ENCODE results near the gene PRR15L.
"Not testable (repeated sequence)": the region's sequence is repeated elsewhere in the genome, so short reads cannot be mapped to it uniquely, and the experiment has no call there.

Gene PRR15L

DNA sequence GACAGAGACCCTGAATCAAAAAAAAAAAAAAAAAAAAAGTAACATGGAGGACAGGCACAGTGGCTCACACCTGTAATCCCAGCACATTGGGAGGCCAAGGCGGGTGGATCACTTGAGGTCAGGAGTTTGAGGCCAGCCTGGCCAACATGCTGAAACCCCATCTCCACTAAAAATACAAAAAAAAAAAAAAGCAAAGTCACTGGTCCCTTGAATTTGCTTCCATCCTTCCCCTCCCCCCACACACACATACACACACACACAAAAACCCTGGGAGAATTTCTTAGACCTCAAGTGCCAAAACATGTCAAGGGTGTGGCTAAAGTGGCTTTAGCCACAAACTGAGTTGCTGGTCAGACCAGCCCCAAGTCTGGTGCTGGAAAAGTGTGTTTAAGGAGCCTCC lies 30.8 kb upstream of the PRR15L start:
- DNase-seq (ENCODE audit: low read depth in 3 of 3) = not testable (repeated sequence)

DNA sequence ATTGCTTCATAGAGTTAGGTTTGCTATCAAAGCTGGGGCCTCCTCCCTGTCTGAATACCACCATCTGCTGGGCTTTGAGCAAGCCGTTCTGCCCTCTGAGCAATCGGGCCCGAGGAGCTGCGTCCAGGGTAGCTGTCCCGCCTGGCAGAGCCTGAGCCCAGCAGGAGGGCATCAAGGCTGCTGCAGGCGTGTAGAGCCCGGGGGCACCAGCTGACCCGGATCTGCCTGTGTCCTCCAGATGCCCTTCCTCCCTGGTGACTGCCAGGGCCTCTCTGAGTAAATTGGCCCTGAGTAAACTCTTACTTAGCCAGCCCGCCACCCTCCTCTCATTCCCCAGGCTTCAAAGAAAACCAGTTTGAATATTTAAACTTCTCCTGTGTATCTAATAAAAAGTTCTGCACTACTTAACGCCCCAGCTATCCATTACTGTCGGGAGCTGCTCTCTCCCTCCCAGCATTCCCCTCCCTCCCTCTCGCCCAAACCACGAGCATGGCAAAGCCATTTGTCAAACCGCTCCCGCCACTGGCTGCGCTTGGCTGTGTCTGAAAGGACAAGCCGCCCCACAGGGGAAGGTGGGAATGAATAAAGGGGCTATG lies 29.7 kb upstream of the PRR15L start:
- DNase-seq (ENCODE audit: low read depth in 3 of 3) = no peak

DNA sequence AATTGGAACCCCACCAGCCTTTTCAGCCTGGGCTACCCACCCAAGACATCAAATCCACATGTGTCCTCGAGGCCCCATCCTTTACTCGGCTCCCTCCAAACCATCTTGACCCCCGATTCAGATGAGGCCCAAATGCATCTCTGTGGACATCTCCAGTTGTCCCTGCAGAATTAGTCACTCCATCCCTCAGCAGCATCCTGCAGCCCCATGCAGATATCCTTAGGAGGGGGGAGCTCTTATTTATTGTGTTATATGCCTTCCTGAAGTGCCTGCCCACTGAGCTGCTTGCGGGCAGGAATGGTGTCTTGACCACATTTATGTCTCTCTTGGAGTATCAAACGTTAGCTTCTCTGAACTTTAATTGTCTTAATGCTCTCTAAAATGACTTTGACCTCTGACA lies 28.8 kb upstream of the PRR15L start:
- no peak for DNase-seq (ENCODE audit: low read depth in 3 of 3)

DNA sequence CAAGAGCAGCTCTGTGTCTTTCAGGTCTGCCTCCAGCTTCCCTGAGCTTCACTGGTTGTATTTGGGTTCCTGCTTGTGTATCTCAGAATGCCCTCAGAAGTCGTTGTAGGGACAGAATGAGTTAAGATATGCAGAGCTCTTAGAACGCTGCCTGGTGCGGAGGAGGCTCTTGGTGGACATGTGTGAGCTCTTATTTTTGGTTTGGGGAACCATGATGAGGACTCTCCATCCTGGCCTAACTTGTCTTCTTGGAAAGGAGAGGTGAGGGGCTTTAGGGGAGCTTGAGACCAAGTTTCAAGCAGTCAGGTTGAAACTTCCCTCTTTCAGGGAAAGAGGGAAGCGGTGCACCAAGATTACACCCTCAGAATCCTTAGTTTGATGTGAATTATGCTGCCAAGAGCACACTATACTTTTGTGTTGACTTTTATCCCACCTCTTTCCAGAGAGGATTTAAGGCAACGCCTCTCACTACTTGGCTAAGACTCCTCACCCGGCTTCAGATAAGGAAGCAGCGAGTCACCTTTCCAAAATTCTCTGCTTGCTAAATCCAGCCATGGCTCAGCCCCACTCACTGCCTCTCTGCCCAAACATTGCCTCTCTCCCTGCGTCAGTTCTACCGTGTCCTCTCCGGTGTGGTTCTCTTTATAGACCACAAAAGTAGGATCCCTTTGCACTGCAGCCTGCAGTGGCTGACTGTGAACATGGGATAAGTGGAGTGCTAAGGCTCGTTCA lies 26.0 kb upstream of the PRR15L start:
- DNase-seq (ENCODE audit: low read depth in 3 of 3) = no peak

DNA sequence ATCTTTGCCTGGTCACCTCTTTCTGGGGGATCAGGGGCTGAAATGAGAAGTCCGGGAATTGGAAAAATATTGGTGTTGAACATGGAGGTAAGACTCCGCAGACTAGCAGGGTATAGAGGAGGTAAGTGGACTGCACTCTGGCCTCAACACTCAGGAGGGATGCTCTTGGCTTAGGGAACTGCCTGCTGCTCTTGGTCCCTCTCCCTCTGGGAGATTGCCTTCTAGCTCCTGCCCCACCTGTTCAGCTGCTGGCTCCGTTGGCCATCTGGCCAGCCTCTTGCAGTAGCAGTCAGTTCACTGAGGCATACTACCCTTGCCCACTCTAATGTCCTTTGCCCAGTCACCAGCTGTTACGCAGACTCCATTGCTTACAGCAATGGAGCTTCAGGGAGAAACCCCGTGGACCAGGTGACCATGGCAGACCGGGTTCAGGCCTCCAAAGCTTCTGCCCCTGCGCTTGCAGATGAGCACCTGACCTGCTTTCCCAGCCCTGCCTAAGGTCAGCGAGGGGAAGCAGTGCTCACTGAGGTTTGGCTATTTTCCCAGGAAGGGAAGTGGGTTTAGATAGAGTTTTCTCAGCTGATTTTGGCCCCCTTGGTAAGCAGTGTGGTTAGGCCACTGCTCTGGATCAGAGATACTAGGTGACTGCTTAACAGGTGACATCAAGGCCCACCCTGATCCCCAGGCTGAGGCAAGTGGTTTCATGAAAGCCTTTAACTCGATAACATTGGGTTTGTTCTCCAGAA lies 25.1 kb upstream of the PRR15L start:
- no peak for DNase-seq (ENCODE audit: low read depth in 3 of 3)

DNA sequence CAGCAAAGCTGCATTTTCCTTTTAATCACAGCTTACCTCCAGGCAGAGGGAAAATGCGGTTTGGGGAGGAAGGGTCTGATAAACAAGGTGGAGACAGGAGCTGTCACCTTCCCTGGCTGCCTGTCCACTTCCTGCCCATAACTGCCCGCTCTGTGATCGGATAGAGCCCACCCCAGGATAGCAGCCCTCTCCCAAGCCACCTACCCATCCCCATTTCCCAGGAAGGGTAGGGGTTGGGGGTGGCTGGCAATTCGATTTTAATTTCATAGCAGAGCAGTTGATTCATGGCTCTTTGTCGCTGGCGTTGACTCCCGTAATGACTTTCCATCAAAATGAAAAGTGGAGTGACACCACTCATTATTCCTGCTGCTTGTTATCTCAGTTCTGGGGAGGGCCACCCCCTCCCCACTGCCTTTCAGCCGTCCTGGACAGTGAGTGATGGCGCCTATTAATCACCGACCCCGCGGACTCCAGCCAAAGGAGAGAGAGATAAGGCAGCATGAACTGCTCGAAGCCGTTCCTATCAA lies 24.5 kb upstream of the PRR15L start:
- no peak for DNase-seq (ENCODE audit: low read depth in 3 of 3)

DNA sequence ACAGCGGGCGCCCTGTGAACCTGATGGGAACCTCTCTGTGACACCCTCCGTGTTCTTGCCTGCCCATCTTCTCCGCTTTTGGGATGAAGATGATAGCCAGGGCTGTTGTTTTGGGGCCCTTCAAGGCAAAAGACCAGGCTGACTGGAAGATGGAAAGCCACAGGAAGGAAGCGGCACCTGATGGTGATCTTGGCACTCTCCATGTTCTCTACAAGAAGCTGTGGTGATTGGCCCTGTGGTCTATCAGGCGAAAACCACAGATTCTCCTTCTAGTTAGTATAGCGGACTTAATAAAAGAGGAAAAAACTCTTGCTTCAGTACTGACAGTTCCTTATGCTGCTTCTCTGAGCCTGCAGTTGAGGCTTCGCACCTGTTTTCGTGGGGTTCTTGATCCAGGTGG lies 23.8 kb upstream of the PRR15L start:
- no peak for DNase-seq (ENCODE audit: low read depth in 3 of 3)

DNA sequence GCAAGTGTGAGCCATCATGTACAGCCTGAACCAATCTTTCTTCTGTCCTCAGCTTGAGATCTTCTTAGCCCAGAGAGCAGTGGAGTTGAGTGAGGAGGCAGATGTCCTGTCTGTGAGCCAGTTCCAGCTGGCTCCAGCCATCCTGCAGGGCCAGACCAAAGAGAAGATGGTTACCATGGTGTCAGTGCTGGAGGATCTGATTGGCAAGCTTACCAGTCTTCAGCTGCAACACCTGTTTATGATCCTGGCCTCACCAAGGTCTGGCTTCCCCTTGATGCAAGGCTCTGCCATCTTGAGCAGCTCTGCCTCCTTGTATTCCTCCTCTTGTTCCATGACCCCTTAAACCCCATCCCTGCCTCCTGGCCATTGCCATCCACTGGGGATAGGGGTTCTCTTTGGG lies 22.9 kb upstream of the PRR15L start:
- no peak for DNase-seq (ENCODE audit: low read depth in 3 of 3)

DNA sequence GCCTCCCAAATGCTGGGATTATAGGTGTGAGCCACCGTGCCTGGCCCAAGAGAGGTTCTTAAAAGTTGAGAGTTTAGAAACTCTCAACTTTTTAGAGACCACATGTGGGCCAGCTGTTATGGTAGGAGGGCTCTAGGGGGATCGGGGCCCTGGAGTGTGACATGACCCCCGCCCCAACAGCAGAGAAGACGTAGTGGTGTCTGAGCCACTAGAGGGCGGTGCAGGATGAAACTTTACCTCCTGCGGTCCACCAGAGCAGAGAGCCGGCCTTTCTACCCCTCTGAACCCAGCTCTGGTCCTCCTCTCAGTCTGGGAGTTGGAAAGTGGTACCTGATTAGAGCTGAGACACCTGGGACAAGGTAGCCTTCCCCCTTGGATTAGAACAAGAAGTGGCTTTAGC lies 20.6 kb upstream of the PRR15L start:
- DNase-seq (ENCODE audit: low read depth in 3 of 3) = peak in 1 of 3 experiments; percentile 18

DNA sequence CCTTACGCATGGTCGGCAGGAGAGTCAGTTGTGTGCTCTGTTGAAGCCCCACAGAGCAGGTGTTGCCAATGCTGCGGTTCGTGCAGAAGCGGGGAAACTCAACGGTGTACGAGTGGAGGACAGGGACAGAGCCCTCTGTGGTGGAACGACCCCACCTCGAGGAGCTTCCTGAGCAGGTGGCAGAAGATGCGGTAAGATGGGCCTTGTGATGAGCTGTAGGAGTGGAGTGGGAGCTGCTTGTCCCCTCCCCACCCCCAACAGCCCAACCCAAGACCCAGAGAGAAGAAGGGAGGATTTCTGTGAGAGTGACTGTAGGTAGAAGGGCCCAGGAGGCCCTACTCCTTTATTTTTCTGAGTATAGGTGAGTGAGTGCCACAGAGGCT lies 18.1 kb upstream of the PRR15L start:
- no peak for DNase-seq (ENCODE audit: low read depth in 3 of 3)

DNA sequence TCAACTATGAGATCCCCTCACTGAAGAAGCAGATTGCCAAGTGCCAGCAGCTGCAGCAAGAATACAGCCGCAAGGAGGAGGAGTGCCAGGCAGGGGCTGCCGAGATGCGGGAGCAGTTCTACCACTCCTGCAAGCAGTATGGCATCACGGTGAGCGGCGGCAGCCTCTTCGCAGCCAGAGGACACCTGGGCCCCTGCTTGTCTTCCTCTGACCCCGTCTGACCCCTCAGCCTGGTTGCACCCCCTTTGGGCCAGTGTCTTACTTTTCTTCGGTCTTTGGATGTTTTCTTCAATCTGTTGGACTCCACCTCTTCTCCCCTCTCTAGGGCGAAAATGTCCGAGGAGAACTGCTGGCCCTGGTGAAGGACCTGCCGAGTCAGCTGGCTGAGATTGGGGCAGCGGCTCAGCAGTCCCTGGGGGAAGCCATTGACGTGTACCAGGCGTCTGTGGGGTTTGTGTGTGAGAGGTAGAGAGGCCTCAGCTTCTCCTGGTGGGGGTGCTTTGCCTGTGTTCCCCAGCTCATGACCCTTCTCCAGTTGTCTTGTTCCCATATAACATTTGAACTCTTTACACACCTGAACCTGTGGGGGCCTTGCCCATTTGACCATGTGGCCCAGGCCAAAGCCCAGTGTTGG lies 17.6 kb upstream of the PRR15L start:
- DNase-seq (ENCODE audit: low read depth in 3 of 3) = no peak

DNA sequence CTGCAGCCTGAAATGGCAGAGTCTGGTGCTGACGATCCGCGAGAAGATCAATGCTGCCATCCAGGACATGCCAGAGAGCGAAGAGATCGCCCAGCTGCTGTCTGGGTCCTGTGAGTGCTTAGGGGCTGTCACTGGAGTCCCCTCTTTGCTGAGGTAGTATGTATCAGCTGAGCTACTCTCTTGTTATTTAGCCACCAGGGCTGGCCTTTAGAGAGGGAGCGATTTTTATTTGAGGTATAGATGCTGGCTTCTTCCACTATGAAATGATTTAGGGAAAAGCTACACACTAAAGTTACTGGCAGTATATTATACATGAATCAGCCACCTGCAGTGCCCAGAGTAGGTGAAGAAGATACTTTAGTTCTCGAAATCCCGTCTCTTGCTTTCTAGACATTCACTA lies 15.9 kb upstream of the PRR15L start:
- no peak for DNase-seq (ENCODE audit: low read depth in 3 of 3)

DNA sequence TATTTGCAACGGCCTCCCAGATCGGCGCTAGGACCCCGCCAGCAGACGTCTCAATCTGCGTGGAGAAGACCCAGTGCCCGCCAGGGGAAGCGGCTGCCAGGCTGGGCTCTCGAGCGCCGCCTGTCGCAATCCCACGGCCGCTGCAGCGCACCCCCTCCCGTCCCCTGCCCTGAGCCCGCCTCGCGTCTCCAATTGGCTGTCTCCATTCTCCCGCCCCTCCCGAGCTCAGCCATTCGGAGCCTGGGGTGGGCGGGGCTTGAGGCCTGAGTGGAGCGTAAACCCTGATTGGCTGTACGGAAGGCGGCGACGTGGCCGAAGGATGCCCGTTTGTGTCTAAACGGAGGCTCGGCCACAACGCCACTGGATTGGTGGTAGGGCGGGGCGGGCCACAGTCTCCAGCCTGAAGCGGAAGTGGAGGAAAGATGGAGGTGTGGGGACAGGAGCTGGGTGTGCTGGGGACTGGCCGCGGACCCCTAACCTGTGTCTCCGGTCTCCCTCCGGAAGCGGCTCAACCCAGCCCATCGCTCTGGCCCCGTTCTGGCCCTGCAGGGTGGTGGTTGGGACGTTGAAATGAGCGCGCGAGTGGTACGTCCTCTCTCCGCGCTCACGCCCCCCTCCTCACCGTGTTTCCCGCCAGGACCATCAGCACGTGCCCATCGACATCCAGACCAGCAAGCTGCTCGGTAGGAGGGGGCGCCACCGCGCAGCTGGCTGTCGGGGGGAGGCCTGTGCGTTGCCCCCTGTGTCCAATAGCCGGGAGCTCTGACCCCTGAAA lies 13.2 kb upstream of the PRR15L start, which contains the start of gene CDK5RAP3:
Gene CDK5RAP3, plus strand, starts transcription at position 389 of the 775 bp plus-strand sequence. Its CDS starts 34 bp downstream, at position 423.
- peak; percentile 97 to 98 (median 98) for DNase-seq (ENCODE audit: low read depth in 3 of 3)

DNA sequence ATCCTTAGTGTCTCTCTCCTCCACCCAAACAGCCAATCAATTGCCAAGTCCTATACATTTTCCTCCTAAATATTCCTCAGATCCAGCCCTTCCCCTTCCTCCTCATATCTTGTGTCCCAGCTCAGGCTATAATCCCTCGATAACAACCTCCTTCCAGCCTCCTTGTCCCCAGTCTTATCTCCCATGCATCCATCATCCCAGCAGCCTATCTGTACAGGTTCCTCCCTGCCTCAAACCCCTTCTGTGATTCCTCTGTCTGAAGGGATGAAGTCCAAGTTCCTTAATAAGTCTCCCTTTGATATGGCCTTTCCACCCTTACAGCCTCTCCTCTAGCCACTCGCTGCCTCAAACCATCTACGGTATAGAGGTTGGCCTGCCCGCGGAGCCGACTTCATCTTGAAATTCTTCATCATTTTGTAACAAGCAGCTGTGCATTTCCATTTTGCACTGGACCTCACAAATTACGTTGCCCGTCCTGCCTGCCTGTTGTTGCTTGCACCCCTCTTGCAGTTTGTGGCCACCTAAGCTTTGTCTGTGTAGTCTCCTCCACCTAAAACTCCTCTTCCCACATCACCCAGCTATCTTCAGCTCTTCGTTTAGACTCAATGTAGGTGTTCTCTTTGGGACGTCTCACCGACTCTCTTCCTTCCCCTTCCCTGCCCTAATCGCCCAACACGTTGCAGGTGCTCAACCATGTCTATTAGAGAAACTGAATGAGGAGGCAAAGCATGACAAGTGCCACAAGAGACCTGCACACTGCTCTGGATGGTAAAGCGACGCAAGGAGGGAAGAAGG lies 12.4 kb upstream of the PRR15L start:
- DNase-seq (ENCODE audit: low read depth in 3 of 3) = no peak

DNA sequence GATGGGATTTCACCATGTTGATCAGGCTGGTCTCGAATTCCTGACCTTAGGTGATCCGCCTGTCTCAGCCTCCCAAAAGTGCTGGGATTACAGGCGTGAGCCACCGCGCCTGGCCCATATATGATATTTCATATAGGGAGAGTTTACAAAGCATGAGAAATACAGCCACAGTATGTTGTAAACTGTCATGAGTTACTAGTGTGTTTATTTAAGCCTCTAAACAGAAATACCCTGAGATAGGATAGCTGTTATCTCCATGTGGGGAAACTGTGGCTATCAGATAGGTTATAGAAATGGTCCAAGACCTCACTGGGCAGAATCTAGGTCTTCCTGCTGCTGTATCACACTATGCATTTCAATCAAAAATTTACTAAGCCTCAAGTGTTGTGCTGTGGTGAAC lies 11.2 kb upstream of the PRR15L start:
- DNase-seq (ENCODE audit: low read depth in 3 of 3) = no peak

DNA sequence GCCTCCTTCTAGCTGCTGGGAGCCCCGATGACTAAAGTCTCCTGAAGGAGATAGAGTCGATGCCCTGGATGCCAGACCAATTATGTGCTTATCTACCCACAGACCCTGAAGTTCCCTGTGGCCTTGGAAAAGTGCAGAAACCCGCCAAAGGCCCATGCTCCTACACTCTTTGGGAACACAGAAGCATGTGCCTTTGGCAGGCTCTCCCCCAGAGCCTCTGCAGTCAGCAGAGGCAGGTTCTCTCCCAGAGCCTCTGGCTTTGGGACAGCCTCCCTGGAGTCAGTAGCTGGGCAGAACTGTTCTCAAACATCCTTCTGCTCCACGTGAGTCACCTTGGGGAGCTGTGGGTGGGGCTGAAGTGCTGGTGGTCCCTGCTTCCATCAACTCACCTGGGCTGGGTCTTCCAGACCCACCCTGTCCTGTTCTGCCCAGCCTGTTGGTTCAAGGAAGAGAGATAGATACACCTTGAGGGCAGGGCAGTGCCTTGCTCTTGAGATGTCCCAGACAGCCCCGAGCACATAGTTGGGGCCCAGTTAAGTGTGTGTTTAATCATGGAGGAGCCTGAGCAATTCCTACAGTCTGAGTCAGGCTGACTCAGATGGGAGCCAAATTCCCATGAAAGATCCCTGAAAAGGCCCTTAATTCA lies 10.0 kb upstream of the PRR15L start:
- no peak for DNase-seq (ENCODE audit: low read depth in 3 of 3)

DNA sequence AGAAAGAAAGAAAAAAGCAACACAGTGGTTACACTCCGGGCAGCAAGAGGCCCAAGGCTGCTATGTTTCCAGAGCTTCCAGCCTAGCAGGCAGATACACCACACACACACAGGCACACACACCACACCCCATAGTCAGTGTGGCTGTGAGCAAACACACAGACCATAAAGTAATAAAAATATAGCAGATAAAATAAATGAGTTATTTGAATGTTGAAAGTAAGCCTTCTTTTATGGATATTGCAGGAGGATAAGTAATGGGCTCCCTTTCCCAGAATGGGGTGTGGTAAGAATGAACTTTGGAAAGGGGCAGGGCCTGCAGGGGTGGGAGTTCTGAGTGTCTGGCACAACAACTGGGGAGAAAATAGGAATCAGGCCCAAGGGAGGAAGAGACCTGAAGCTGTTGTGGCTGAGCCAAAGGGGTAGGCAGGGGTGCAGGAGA lies 8.4 kb upstream of the PRR15L start:
- DNase-seq (ENCODE audit: low read depth in 3 of 3) = no peak

DNA sequence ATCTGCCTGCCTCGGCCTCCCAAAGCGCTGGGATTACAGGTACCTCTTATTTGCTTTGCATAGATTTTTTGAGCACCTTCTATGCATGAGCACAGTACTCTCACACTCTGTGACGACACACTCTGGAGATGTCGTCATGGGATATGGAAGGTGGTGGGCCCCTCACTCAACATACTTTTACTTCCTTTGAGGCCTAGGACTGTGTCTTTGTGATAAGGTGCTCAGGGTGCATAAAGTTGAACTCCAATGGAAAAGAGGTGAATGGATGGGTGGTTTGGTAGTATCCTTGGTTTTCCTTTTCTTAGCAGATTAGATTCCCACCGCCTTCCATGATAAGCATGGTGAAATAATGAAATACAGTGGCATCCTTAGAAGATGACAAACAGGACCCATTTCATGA lies 7.2 kb upstream of the PRR15L start:
- DNase-seq (ENCODE audit: low read depth in 3 of 3) = no peak

DNA sequence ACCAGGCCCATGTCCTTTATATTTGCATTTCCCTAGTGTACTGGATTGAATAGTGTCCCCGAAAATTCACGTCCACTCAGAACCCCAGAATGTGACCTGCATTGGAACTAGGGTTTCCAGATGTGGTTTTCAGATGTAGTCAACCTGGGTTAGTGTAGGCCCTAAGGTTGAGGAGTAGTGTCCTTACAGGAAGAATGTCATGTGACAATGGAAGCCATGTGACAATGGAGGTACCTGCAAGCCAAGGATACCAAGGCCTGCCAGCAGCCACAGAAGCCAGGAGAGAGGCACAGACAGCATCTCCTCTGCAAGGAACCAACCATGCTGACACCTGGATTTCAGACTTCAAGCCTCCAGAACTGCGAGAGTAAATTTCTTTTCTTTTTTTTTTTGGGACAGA lies 5.2 kb upstream of the PRR15L start:
- DNase-seq (ENCODE audit: low read depth in 3 of 3) = no peak

DNA sequence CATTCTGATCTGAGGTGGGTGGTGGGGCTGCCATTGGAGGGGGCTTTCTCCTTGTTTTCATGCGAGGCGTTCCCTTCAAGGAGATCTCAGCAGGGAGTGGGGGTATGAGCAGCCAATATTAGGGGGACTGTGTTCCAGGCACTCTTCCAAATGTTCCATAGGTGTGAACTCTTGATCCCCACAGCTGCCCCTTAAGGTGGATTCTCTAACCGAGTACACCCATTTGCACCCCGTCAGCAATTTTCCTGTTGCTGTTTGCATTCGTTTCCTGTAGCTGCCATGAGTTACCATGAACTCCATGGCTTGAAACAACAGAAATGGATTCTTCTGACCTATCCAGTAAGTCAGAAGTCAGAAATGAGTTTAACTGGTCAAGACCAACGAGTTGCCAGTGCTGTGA lies 3.7 kb upstream of the PRR15L start:
- DNase-seq (ENCODE audit: low read depth in 3 of 3) = no peak
